CD14-positive monocyte (primary cell): Measurements from ENCODE around the gene DAZAP1. TPM values are rescaled to one million over a fixed set of nuclear protein-coding genes. Genes with fewer than 3 reads are reported as not detected.

Experiments
- DNase-seq, 3 donors: peaks; one replicate each; pipeline ENCODE4 v3.0.0-alpha.2; 2011 to 2022
- H2AFZ ChIP-seq: 2 replicates; pipeline ENCODE4 v1.6.0; 2012; ENCODE audit warnings: mild to moderate bottlenecking, low read depth, low read length, inconsistent platforms; ENCODE audit not compliant: insufficient read depth, poor library complexity, severe bottlenecking
- H3K27ac ChIP-seq, 2 donors: 1 replicate in 1 of 2; 2 replicates in 1 of 2; pipeline ENCODE4 v1.5.1; 2012 to 2013; ENCODE audit warnings: low read length in 2 of 2, control low read depth in 1 of 2, inconsistent platforms in 1 of 2, low read depth in 1 of 2, mild to moderate bottlenecking in 1 of 2
- H3K27me3 ChIP-seq, 2 donors: one replicate each; pipeline versions ENCODE4 v1.6.0 to v1.6.1; 2011 to 2013; ENCODE audit warnings: low read length in 2 of 2; ENCODE audit not compliant: control insufficient read depth in 2 of 2, insufficient read depth in 2 of 2
- H3K36me3 ChIP-seq, 2 donors: replicated peaks in 1 of 2; 1 replicate in 1 of 2; 2 replicates in 1 of 2; pipeline versions ENCODE4 v1.5.1 to v1.6.1; 2012 to 2013; ENCODE audit warnings: low read length in 2 of 2, control low read depth in 1 of 2, inconsistent platforms in 1 of 2, mild to moderate bottlenecking in 1 of 2; ENCODE audit not compliant: insufficient read depth in 2 of 2, control insufficient read depth in 1 of 2
- H3K4me1 ChIP-seq, 2 donors: 1 replicate in 1 of 2; 2 replicates in 1 of 2; pipeline versions ENCODE4 v1.5.1 to v1.6.1; 2012 to 2013; ENCODE audit warnings: low read length in 2 of 2, control low read depth in 1 of 2, inconsistent platforms in 1 of 2, mild to moderate bottlenecking in 1 of 2, moderate library complexity in 1 of 2; ENCODE audit not compliant: insufficient read depth in 2 of 2, control insufficient read depth in 1 of 2
- H3K4me2 ChIP-seq: replicated peaks from 2 replicates; pipeline ENCODE3; 2012; ENCODE audit warnings: low read length, moderate library complexity, mild to moderate bottlenecking; ENCODE audit not compliant: poor library complexity, severe bottlenecking; ENCODE audit errors: extremely low read depth
- H3K4me3 ChIP-seq, 3 experiments: fragments of 200-600 bp in 1 of 3; sonication (generic) in 1 of 3; replicated peaks in 1 of 3; 1 replicate in 2 of 3; 2 replicates in 1 of 3; pipeline ENCODE4 v1.5.1; 2011 to 2013; ENCODE audit warnings: low read length in 3 of 3, mild to moderate bottlenecking in 3 of 3, control low read depth in 2 of 3, low read depth in 2 of 3, inconsistent platforms in 1 of 3, moderate library complexity in 1 of 3
- H3K79me2 ChIP-seq: 2 replicates; pipeline ENCODE4 v1.6.0; 2012; ENCODE audit warnings: mild to moderate bottlenecking, control low read depth, inconsistent platforms, low read length, moderate library complexity; ENCODE audit not compliant: insufficient read depth
- H3K9ac ChIP-seq: 2 replicates; pipeline ENCODE4 v1.6.0; 2017; ENCODE audit warnings: low read length, mild to moderate bottlenecking; ENCODE audit not compliant: insufficient read depth, poor library complexity, severe bottlenecking
- H3K9me3 ChIP-seq, 2 donors: replicated peaks in 1 of 2; 1 replicate in 1 of 2; 2 replicates in 1 of 2; pipeline versions ENCODE4 v1.5.1 to v1.6.1; 2012 to 2013; ENCODE audit warnings: low read length in 2 of 2, control low read depth in 1 of 2; ENCODE audit not compliant: control insufficient read depth in 1 of 2, insufficient read depth in 1 of 2
- H4K20me1 ChIP-seq: 2 replicates; pipeline ENCODE4 v1.6.0; 2012; ENCODE audit warnings: mild to moderate bottlenecking, low read length, control low read depth, moderate library complexity; ENCODE audit not compliant: insufficient read depth
- H3K27ac Mint-ChIP-seq, 7 donors: one replicate each; pipeline ENCODE4 v1.8.0; 2020; ENCODE audit warnings: mild to moderate bottlenecking in 7 of 7, mixed read lengths in 7 of 7, moderate library complexity in 6 of 7, inconsistent platforms in 2 of 7
- H3K27me3 Mint-ChIP-seq, 3 donors: one replicate each; pipeline ENCODE4 v1.8.0; 2021 to 2022; ENCODE audit warnings: low read depth in 3 of 3, mild to moderate bottlenecking in 3 of 3, mixed read lengths in 3 of 3, moderate library complexity in 3 of 3, inconsistent platforms in 1 of 3
- H3K36me3 Mint-ChIP-seq, 2 donors: one replicate each; pipeline ENCODE4 v1.8.0; 2020; ENCODE audit warnings: mixed read lengths in 2 of 2, inconsistent platforms in 1 of 2, mild to moderate bottlenecking in 1 of 2
- H3K4me1 Mint-ChIP-seq: one replicate; pipeline ENCODE4 v1.8.0; 2020; ENCODE audit warnings: mild to moderate bottlenecking, mixed read lengths
- H3K4me3 Mint-ChIP-seq, 2 donors: one replicate each; pipeline ENCODE4 v1.8.0; 2020; ENCODE audit warnings: mild to moderate bottlenecking in 2 of 2, mixed read lengths in 2 of 2, moderate library complexity in 1 of 2
- H3K9me3 Mint-ChIP-seq, 7 donors: one replicate each; pipeline ENCODE4 v1.8.0; 2020 to 2022; ENCODE audit warnings: mixed read lengths in 7 of 7, mild to moderate bottlenecking in 6 of 7, moderate library complexity in 6 of 7, inconsistent platforms in 2 of 7
- WGBS: methylation state at CpG from one replicate; pipeline ENCODE4 v1.1.5; 2013; ENCODE audit warnings: missing lambda C conversion rate; ENCODE audit not compliant: insufficient coverage; 5-methylcytosine and 5-hydroxymethylcytosine counted together
- intact Hi-C, 2 donors: fragments of 100-400 bp; cut with micrococcal nuclease; formaldehyde crosslinking; loops; one replicate each; pipeline versions ENCODE4 v1.15.0 to v1.15.1; 2023
- polyA plus RNA-seq, 3 donors: library from polyadenylated mRNA; depleted of rRNA in 1 of 3; unstranded in 2 of 3; stranded (reverse) in 1 of 3; fragments of 300-500 nt in 2 of 3; fragments of >200 nt in 1 of 3; fragmentation: Illumina TruSeq in 2 of 3; gene quantifications; 1 replicate in 2 of 3; 2 replicates in 1 of 3; pipeline ENCODE4 v1.2.3, GENCODE V29; 2012 to 2021
- TF ChIP-seq, protein P1 (sequence below): fragments of 200-600 bp; IDR thresholded peaks from one replicate; pipeline ENCODE4 v1.8.0; 2022; ENCODE audit warnings: antibody characterized with exemption, mild to moderate bottlenecking

DAZAP1 gene
- polyA plus RNA-seq, 3 donors, result 3.3 to 57.1 (median 4.2) TPM

DNA sequence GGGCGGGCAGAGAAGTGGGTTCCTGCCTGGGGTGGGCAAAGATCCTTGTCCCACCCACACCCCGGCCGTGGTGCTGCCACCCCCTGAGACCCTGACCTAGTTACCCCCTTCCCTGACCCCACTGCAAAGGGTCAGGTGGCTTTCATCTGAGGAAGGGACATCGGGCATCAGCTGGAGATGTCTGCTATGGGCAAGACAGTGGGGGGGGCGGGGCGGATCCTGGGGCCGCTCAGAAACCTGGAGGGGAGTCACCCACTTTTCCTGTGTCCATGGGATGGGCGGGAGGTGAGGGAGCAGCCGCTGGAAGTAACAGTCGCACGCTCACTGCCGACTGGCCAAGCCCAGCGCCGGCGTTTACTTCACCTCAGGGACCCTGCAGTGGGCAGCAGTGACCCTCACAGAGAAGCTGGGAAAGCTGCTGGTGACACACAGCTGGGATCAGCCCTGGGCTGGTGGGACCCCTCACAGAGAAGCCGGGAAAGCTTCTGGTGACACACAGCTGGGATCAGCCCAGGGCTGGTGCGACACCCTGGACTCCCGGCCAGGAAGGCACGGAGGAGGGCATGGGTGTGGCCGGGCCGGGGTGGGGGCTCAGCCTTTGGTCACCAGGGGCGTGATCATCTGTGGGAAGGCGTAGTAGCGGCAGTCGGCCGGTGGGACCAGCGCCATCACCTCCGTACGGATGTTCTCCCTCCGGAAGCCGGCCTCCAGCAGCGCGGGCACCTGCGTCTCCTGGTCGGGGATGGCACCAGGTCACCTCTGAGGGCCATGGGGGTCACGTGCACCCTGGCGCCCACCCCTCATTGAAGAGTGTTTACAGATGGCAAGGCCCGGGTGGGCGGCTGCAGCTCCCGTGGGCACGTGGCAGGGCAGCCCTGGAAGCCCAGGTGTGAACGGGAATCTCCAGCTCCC, 10.4 kb upstream of the DAZAP1 start:
- no peak for DNase-seq
- Mint-ChIP-seq H3K9me3 (peaks cover 0 to 1% (median 0%) of the 10 kb centered on the region in 7 donors), H3K36me3 (peaks cover 20 to 25% of the 10 kb centered on the region in 2 donors), H3K27ac (no peak overlapping the region), H3K4me3 (no peak overlapping the region), H3K27me3 (peaks cover 6 to 22% (median 15%) of the 10 kb centered on the region in 3 donors), H3K4me1 (peaks cover 16% of the 10 kb centered on the region)
- TF ChIP-seq, protein P1, sequence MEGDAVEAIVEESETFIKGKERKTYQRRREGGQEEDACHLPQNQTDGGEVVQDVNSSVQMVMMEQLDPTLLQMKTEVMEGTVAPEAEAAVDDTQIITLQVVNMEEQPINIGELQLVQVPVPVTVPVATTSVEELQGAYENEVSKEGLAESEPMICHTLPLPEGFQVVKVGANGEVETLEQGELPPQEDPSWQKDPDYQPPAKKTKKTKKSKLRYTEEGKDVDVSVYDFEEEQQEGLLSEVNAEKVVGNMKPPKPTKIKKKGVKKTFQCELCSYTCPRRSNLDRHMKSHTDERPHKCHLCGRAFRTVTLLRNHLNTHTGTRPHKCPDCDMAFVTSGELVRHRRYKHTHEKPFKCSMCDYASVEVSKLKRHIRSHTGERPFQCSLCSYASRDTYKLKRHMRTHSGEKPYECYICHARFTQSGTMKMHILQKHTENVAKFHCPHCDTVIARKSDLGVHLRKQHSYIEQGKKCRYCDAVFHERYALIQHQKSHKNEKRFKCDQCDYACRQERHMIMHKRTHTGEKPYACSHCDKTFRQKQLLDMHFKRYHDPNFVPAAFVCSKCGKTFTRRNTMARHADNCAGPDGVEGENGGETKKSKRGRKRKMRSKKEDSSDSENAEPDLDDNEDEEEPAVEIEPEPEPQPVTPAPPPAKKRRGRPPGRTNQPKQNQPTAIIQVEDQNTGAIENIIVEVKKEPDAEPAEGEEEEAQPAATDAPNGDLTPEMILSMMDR, result no peak
- H3K4me3 ChIP-seq, result no peak overlapping the region
- no peak overlapping the region for H3K9ac ChIP-seq
- H3K36me3 ChIP-seq, result peaks cover 30 to 33% of the 10 kb centered on the region in 2 donors
- no peak overlapping the region for H3K4me2 ChIP-seq
- H3K27ac ChIP-seq, result no peak overlapping the region
- 95% methylated on average over 34 of the region's 42 CpGs for WGBS
- peaks cover 12 to 27% of the 10 kb centered on the region in 2 donors for H3K4me1 ChIP-seq
- H3K79me2 ChIP-seq, result no peaks in the 10 kb centered on the region
- H4K20me1 ChIP-seq, result no peaks in the 10 kb centered on the region
- H2AFZ ChIP-seq, result no peak overlapping the region
- H3K9me3 ChIP-seq, result no peaks in the 10 kb centered on the region
- intact Hi-C loops, result no loop called here
- peaks cover 4 to 15% of the 10 kb centered on the region in 2 donors for H3K27me3 ChIP-seq

DNA sequence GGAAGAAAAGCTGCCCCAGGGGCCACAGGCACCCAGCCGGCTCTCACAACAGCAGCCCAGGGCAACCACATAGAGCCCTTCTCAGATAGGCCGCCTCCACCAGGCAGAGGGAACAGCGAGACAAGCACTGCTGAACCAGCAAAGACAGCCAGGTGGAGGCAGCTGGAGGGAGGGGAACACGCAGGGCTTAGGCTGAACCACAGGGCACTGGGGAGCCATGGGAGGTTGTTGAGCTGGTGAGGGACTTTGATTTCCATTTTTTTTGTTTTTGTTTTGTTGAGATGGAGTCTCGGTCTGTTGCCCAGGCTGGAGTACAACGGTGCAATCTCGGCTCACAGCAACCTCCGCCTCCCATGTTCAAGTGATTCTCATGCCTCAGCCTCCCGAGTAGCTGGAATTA, 9.5 kb upstream of the DAZAP1 start:
- Histone ChIP-seq H3K27ac (no peak overlapping the region), H3K79me2 (no peaks in the 10 kb centered on the region), H3K4me1 (peaks cover 20 to 36% of the 10 kb centered on the region in 2 donors), H3K4me3 (no peak overlapping the region), H3K36me3 (peaks cover 22 to 25% of the 10 kb centered on the region in 2 donors), H2AFZ (no peak overlapping the region), H3K27me3 (peaks cover 4 to 24% of the 10 kb centered on the region in 2 donors), H3K4me2 (no peak overlapping the region), H4K20me1 (no peaks in the 10 kb centered on the region), H3K9ac (no peak overlapping the region), H3K9me3 (no peaks in the 10 kb centered on the region)
- Mint-ChIP-seq H3K9me3 (peaks cover 0 to 1% (median 0%) of the 10 kb centered on the region in 7 donors), H3K36me3 (peaks cover 15 to 16% of the 10 kb centered on the region in 2 donors), H3K27me3 (peaks cover 11 to 30% (median 23%) of the 10 kb centered on the region in 3 donors), H3K4me1 (peaks cover 23% of the 10 kb centered on the region), H3K4me3 (no peak overlapping the region), H3K27ac (no peak overlapping the region)
- WGBS, result 91% methylated on average over 9 of the region's 9 CpGs
- TF ChIP-seq, protein P1, result no peak
- no peak for DNase-seq
- intact Hi-C loops, result no loop called here
